Left kidney (tissue), 8 donors: ENCODE data around the gene PGBD1. TPM values are rescaled to one million over a fixed set of nuclear protein-coding genes. Genes with fewer than 3 reads are reported as not detected.

Experiments
- DNase-seq: peaks from one replicate; pipeline ENCODE4 v3.0.0-alpha.2; 2013
- long read RNA-seq, 8 donors: transcript quantifications; one replicate each; lab custom pipeline, GENCODE V29; 2026
- polyA plus RNA-seq: library from polyadenylated mRNA; unstranded; fragments of 120-200 nt; gene quantifications from one replicate; pipeline ENCODE4 v1.2.1, GENCODE V29; 2013; ENCODE audit not compliant: insufficient read length

The PGBD1 gene, protein sequence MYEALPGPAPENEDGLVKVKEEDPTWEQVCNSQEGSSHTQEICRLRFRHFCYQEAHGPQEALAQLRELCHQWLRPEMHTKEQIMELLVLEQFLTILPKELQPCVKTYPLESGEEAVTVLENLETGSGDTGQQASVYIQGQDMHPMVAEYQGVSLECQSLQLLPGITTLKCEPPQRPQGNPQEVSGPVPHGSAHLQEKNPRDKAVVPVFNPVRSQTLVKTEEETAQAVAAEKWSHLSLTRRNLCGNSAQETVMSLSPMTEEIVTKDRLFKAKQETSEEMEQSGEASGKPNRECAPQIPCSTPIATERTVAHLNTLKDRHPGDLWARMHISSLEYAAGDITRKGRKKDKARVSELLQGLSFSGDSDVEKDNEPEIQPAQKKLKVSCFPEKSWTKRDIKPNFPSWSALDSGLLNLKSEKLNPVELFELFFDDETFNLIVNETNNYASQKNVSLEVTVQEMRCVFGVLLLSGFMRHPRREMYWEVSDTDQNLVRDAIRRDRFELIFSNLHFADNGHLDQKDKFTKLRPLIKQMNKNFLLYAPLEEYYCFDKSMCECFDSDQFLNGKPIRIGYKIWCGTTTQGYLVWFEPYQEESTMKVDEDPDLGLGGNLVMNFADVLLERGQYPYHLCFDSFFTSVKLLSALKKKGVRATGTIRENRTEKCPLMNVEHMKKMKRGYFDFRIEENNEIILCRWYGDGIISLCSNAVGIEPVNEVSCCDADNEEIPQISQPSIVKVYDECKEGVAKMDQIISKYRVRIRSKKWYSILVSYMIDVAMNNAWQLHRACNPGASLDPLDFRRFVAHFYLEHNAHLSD
- 13.4 TPM for polyA plus RNA-seq
- long read RNA-seq, donor 1, partial matches to known transcripts: 8 of 8 reads
- long read RNA-seq, donor 1, other reads (novel, unspliced or antisense): 0 of 8 reads
- long read RNA-seq, donor 2, partial matches to known transcripts: 0 of 2 reads
- long read RNA-seq, donor 2, other reads (novel, unspliced or antisense): 0 of 2 reads
- long read RNA-seq, donor 3, partial matches to known transcripts: 12 of 12 reads
- long read RNA-seq, donor 3, other reads (novel, unspliced or antisense): 0 of 12 reads
- long read RNA-seq, donor 4: 0 reads
- long read RNA-seq, donor 5, partial matches to known transcripts: 0 of 3 reads
- long read RNA-seq, donor 5, other reads (novel, unspliced or antisense): 0 of 3 reads
- long read RNA-seq, donor 6: 0 reads
- long read RNA-seq, donor 7, partial matches to known transcripts: 7 of 14 reads
- long read RNA-seq, donor 7, other reads (novel, unspliced or antisense): 6 of 14 reads
- long read RNA-seq, donor 8: 0 reads

- peak; percentile 60 for DNase-seq
These were observed at the start of gene PGBD1 for GRCh38 chr6:28281288-28282064. TSS of gene PGBD1 (plus strand) at chr6:28281572. CDS start at chr6:28283814, 2,242 bp downstream.

DNA sequence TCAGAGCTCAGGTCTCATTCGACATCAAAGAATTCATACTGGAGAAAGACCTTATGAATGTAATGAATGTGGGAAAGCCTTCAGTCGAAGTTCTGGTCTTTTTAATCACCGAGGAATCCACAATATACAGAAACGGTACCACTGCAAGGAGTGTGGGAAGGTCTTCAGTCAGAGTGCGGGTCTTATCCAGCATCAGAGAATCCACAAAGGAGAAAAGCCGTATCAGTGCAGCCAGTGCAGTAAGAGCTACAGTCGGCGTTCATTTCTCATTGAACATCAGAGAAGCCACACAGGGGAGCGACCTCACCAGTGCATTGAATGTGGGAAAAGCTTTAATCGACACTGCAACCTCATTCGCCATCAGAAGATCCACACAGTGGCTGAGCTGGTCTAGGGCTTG is 48.6 kb upstream of the PGBD1 start:
- no peak for DNase-seq

DNA sequence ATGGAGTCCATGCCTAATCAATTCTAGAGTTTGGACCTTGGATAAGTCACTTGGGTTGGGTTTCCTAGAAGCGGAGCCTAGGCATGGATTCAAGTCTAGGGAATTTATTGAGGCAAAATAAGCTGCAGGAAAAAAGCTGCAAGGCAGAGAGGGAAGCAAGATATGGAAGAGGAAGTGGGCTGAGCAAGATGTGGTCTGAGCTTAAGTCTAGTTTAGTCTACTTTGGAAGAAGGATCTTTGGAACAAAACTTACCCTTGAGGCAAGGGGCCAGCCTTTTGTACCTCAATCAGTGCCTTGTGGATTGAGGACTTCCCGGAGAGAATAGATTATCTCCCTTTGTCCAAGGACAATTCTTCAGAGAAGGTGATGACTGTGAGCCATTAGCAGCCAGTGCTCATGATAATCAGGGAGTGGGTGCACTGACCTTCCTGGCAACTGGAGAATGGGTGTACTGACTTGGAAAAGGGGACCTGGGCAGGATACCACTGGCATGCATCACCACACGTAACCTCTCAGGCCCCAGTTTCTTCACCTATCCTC is 45.4 kb upstream of the PGBD1 start:
- DNase-seq: no peak

DNA sequence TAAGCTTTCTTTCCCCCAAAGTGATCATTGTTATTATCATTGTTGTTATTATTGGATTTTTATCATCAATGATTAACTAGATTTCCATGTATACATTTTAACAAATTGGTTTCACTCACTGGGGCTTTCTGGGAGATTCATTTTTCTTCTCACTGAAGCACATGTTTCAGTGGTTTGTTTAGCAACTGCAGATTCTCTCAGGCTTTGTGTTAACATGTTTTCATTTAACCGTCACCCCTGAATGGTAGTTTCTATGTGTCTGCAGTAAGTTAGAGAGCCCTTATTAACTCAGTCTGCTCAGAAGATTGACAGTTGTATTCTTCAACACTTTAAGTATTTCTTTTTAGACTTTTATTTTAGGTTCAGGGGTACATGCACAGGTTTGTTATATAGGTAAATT is 41.7 kb upstream of the PGBD1 start:
- no peak for DNase-seq

GRCh38 chr6:28240471-28240870 is 40.9 kb upstream of the PGBD1 start:
- no peak for DNase-seq

DNA sequence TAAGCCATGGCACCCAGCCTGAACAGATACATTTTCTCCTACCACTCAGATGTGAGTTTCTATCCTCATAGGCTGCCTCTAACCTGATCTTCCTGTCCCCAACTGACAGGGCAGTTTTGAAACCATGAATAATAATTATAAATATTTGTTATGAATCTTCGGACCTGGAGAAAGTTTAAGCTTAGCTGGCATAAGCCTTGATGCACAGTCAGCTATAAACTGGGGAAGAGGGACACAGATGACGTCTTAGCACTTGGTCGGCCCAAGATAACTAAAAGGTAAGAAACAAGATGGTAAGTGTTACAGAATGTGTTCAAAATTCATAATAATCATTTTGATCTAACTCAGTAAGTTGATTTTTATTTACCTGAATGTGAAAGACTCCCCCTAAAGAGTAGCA is 37.4 kb upstream of the PGBD1 start:
- DNase-seq: no peak

- DNase-seq: no peak
These were observed 36.0 kb upstream of the PGBD1 start for GRCh38 chr6:28245206-28245941.

DNA sequence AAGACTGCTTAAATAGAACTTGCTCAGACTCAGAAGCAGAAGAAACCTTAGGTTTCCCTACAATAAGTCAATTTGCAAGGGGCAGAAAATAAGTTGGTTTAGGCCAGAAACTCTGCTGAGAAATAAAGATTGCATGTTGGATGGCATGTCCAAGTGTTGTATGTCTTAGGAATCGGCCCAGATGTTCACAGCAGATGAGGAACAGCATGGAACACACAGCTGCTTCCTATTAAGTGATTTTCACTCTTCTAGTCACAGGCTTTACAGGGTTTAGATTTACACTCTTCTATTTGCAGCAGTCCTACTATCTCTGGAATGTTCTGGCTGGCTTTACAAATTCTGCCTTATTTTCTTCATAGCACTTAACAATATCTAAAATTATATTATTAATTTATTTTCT is 32.5 kb upstream of the PGBD1 start:
- DNase-seq: no peak

- DNase-seq: no peak
These were observed 30.6 kb upstream of the PGBD1 start for GRCh38 chr6:28250747-28251146.

DNA sequence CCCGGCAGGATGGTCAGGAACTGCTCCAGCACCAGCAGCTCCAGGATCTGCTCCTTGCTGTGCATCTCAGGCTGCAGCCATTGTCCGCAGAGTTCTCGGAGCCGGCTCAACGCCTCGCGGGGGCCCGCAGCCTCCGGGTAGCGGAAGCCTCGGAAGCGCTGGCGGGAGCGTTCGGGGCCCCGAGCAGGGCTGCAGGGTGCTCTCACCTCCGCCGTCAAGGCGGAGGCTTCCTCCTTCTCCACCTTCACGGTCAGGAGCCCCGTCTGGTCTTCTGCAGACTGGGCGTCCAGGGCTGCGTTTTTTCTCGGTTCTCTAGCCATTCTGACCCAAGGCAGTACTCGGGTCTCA is 29.7 kb upstream of the PGBD1 start:
- DNase-seq: no peak

DNA sequence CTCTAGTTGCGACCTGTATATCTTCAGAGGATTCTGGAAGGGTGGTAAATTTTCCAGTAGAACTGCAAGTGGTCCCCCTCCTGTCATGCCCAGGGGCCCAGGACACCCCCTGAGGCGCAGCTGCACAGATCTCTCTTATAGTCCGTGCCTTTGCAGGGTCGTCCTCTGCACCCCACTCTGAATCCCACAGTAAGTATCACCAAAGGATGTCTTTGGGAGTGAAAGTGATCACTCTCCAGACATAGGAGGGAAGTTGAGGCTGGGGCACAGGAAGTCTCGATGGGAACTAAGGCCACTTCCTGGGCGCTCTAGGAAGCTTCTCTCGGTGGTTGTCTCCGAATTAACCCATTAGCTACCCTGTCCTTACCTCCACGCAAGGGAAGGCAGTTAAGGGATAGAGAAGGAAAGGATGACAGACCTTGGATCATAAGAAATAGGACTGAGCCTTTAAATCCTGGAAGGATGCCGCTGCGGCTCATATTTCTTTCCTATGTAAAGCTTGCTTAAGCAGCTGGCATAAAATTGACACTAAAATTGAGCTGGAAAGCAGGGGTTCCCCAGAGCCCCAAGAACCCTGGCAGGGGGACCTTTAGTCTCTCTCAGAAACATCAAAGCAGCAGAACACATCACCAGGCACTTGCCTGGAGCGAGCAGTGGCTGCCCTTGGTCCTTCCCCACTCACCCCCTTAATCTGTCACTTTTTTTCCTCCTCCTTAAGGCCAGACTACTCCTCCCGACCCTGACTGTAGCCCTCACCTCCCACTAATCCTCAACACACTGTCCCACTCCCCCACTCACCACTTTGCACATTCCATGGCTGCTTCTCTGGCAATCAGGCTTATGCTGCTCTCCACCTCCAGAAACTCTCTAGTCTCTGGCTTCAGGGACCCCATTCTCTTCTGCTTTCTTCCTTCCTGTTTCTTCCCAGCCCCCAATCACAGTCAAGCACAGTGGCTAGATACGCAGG is 29.1 kb upstream of the PGBD1 start, which contains the start of gene ZKSCAN4:
ZKSCAN4 (minus strand) TSS at position 261 of the 967 bp plus-strand sequence. CDS start 289 bp downstream, outside the sequence.
- DNase-seq: peak; percentile 92

- no peak for DNase-seq
These were observed 27.3 kb upstream of the PGBD1 start for GRCh38 chr6:28254121-28254519.

DNA sequence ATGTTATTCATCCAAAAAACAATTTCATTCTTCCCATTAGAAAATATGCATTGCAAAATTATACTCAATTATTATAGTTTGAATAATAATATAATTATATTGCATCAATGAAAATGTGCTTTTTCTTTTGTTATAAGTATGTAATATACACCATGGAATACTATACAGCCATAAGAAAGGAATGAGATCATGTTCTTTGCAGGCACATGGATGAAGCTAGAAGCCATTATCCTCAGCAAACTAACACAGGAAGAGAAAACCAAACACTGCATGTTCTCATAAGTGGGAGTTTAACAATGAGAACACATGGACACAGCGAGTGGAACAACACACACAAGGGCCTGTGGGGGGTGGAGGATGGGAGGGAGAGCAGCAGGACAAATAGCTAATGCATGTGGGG is 24.3 kb upstream of the PGBD1 start:
- DNase-seq: no peak

DNA sequence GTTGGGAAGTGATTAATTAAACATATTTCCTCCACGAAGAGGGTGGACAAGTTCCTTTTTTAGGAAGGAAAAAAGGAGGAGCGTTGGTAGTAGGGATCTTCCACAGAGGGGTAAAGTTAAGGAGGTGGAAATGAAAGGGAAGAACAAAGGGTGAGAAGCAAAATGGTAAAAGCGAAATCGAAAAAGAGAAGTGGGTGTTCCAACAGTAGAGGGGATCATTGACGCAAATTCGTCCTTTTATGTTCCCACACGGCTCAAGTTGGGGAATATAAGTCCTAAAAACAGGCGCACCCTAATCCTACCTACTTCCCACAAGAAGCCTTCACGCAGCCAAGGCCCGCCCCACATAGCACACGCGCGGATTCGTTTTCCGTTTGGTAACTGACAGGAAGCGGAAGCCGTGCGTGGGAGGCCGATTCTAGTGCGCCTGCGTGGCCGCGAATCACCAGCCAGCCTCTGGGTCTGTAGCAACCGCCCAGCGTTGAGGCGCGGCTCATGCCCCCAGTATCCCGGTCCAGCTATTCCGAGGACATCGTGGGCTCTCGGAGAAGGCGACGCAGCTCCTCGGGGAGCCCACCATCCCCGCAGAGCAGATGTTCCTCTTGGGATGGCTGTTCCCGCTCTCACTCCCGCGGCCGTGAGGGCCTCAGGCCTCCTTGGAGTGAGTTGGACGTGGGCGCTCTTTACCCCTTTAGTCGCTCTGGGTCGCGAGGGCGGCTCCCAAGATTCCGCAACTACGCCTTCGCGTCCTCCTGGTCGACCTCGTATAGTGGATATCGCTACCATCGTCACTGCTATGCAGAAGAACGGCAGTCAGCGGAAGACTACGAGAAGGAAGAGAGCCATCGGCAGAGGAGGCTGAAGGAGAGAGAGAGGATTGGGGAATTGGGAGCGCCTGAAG is 22.2 kb upstream of the PGBD1 start, which contains the start of gene NKAPL:
NKAPL (plus strand) TSS at position 421 of the 901 bp plus-strand sequence; CDS start at position 496, 75 bp downstream.
- peak; percentile 55 for DNase-seq

- no peak for DNase-seq
These were observed 17.4 kb upstream of the PGBD1 start for GRCh38 chr6:28263922-28264321.

GRCh38 chr6:28264834-28265401 is 16.5 kb upstream of the PGBD1 start:
- DNase-seq: no peak

DNA sequence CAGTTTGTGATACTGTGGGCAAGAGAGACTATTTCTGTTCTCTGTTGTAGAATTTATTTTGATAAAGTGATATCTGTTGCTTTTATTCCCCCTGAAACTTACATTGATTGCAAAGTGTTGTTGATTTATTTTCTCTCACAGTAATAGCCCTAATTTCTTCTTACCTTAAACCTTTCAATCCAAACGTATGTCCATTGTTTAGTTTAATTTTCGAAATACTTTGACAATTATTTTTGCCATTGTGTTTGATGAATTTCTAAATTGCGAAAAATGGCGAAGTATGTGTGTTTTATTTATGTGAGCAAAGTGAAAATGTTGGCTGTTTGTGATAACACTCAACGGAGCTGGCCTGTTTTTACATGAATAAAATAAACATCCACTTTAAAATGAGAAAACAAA is 14.8 kb upstream of the PGBD1 start:
- no peak for DNase-seq
